Vagina (tissue), 2 donors: Measurements from ENCODE around the gene MMD2. TPM values are rescaled to one million over a fixed set of nuclear protein-coding genes. Genes with fewer than 3 reads are reported as not detected.

Experiments used
- DNase-seq, 2 donors: peaks; one replicate each; pipeline ENCODE4 v3.0.0-alpha.2; 2017; ENCODE audit errors: extremely low spot score in 2 of 2
- H3K27ac ChIP-seq: fragments of 200-600 bp; sonication (generic); one replicate; pipeline ENCODE4 v1.5.1; 2019
- H3K27me3 ChIP-seq: fragments of 200-600 bp; sonication (generic); one replicate; pipeline ENCODE4 v1.5.1; 2019
- H3K36me3 ChIP-seq, 2 donors: fragments of 200-600 bp; sonication (generic); one replicate each; pipeline ENCODE4 v1.5.1; 2017 to 2019
- H3K4me1 ChIP-seq: fragments of 200-600 bp; sonication (generic); one replicate; pipeline ENCODE4 v1.5.1; 2019
- H3K4me3 ChIP-seq, 2 donors: fragments of 200-600 bp; sonication (generic); 1 replicate in 1 of 2; 2 replicates in 1 of 2; pipeline ENCODE4 v1.5.1; 2016 to 2019
- H3K9me3 ChIP-seq: fragments of 200-600 bp; sonication (generic); one replicate; pipeline ENCODE4 v1.5.1; 2019
- POLR2A ChIP-seq, 2 donors: fragments of 450-650 bp; IDR thresholded peaks; one replicate each; pipeline ENCODE4 v1.6.1; 2017; ENCODE audit warnings: antibody characterized with exemption in 2 of 2, mild to moderate bottlenecking in 2 of 2, moderate library complexity in 2 of 2
- POLR2AphosphoS5 ChIP-seq, 2 donors: sonication (generic); formaldehyde crosslinking; IDR thresholded peaks; one replicate each; pipeline ENCODE4 v1.9.0; 2017; ENCODE audit warnings: antibody characterized with exemption in 2 of 2, mild to moderate bottlenecking in 2 of 2, low read depth in 1 of 2; ENCODE audit not compliant: insufficient read depth in 1 of 2
- intact Hi-C: fragments of 100-400 bp; cut with DNase I; formaldehyde crosslinking; loops from one replicate; pipeline ENCODE4 v1.15.1; 2023
- total RNA-seq: library from RNA; depleted of rRNA; stranded (reverse); fragments of >200 nt; gene quantifications from one replicate; pipeline ENCODE4 v1.2.3, GENCODE V29; 2016
- TF ChIP-seq, protein P1 (sequence below), 3 experiments: fragments of 450-650 bp in 2 of 3; fragments of 200-600 bp in 1 of 3; sonication (generic) in 1 of 3; IDR thresholded peaks; one replicate each; pipeline ENCODE4 v1.5.1; 2017 to 2019; ENCODE audit warnings: antibody characterized with exemption in 3 of 3, mild to moderate bottlenecking in 2 of 3, moderate library complexity in 2 of 3

The MMD2 gene
- total RNA-seq, 1 donor from 2014 or later: not detected

- no peak for DNase-seq
- TF ChIP-seq POLR2A (IDR thresholded peaks at IDR 0.05) (no peak), POLR2AphosphoS5 (IDR thresholded peaks at IDR 0.05; ENCODE audit: insufficient read depth in 1 of 2, low read depth in 1 of 2) (no peak)
- TF ChIP-seq, protein P1, sequence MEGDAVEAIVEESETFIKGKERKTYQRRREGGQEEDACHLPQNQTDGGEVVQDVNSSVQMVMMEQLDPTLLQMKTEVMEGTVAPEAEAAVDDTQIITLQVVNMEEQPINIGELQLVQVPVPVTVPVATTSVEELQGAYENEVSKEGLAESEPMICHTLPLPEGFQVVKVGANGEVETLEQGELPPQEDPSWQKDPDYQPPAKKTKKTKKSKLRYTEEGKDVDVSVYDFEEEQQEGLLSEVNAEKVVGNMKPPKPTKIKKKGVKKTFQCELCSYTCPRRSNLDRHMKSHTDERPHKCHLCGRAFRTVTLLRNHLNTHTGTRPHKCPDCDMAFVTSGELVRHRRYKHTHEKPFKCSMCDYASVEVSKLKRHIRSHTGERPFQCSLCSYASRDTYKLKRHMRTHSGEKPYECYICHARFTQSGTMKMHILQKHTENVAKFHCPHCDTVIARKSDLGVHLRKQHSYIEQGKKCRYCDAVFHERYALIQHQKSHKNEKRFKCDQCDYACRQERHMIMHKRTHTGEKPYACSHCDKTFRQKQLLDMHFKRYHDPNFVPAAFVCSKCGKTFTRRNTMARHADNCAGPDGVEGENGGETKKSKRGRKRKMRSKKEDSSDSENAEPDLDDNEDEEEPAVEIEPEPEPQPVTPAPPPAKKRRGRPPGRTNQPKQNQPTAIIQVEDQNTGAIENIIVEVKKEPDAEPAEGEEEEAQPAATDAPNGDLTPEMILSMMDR (IDR thresholded peaks at IDR 0.05): no peak
- Histone ChIP-seq H3K27ac (no peak overlapping the region), H3K9me3 (no peaks in the 10 kb centered on the region), H3K4me1 (no peaks in the 10 kb centered on the region), H3K27me3 (no peaks in the 10 kb centered on the region), H3K4me3 (no peak overlapping the region), H3K36me3 (no peaks in the 10 kb centered on the region)
- intact Hi-C loops: loop anchor here (5.0 kb wide), 1 partner anchor 1090 kb away; no protein-coding TSS in a partner anchor
These were observed 27.0 kb downstream of the MMD2 start for GRCh38 chr7:4931943-4932342.

GRCh38 chr7:4929005-4929404 lies 30.0 kb downstream of the MMD2 start:
- Histone ChIP-seq H3K4me1 (no peaks in the 10 kb centered on the region), H3K27me3 (no peaks in the 10 kb centered on the region), H3K4me3 (no peak overlapping the region), H3K9me3 (no peaks in the 10 kb centered on the region), H3K27ac (no peak overlapping the region), H3K36me3 (no peaks in the 10 kb centered on the region)
- intact Hi-C loops: no loop called here
- no peak for DNase-seq
- TF ChIP-seq POLR2AphosphoS5 (IDR thresholded peaks at IDR 0.05; ENCODE audit: insufficient read depth in 1 of 2, low read depth in 1 of 2) (no peak), POLR2A (IDR thresholded peaks at IDR 0.05) (no peak)
- TF ChIP-seq, protein P1 (IDR thresholded peaks at IDR 0.05): no peak

- Histone ChIP-seq H3K27ac (no peak overlapping the region), H3K4me1 (no peaks in the 10 kb centered on the region), H3K27me3 (no peaks in the 10 kb centered on the region), H3K36me3 (no peaks in the 10 kb centered on the region), H3K4me3 (no peak overlapping the region), H3K9me3 (no peaks in the 10 kb centered on the region)
- DNase-seq: no peak
- intact Hi-C loops: no loop called here
- no peak for TF ChIP-seq POLR2AphosphoS5 (IDR thresholded peaks at IDR 0.05; ENCODE audit: insufficient read depth in 1 of 2, low read depth in 1 of 2)
- TF ChIP-seq, protein P1 (IDR thresholded peaks at IDR 0.05): no peak
- no peak for TF ChIP-seq POLR2A (IDR thresholded peaks at IDR 0.05)
These were observed 30.5 kb downstream of the MMD2 start for GRCh38 chr7:4928445-4928844.

- intact Hi-C loops: no loop called here
- TF ChIP-seq, protein P1 (IDR thresholded peaks at IDR 0.05): no peak
- TF ChIP-seq POLR2A (IDR thresholded peaks at IDR 0.05): no peak
- TF ChIP-seq POLR2AphosphoS5 (IDR thresholded peaks at IDR 0.05; ENCODE audit: insufficient read depth in 1 of 2, low read depth in 1 of 2): no peak
These were observed 38.8 kb downstream of the MMD2 start for GRCh38 chr7:4919969-4920766.

DNA sequence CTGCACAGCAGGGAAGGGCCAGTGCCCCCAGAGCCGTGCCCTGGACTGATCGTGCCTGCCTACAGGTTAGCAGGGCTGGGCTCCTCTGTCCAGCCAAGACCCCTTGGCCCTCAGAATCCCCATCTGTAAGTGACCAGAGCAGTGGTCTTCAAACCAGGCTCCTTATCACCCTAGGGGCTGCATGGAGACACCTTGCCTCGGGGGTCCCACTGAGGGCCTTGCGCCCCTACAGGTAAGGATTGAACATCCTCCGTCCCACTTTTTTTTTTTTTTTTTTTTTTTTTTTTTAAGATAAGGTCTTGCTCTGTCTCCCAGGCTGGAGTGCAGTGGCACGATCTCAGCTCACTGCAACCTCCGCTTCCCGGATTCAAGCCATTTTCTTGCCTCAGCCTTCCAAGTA lies 42.9 kb downstream of the MMD2 start:
- no peak for DNase-seq
- no peaks in the 10 kb centered on the region for H3K9me3 ChIP-seq
- no peak overlapping the region for H3K4me3 ChIP-seq
- no peaks in the 10 kb centered on the region for H3K36me3 ChIP-seq
- no peaks in the 10 kb centered on the region for H3K27me3 ChIP-seq
- TF ChIP-seq POLR2AphosphoS5 (IDR thresholded peaks at IDR 0.05; ENCODE audit: insufficient read depth in 1 of 2, low read depth in 1 of 2) (no peak), POLR2A (IDR thresholded peaks at IDR 0.05) (no peak)
- TF ChIP-seq, protein P1 (IDR thresholded peaks at IDR 0.05): no peak
- intact Hi-C loops: no loop called here
- no peak overlapping the region for H3K27ac ChIP-seq
- no peaks in the 10 kb centered on the region for H3K4me1 ChIP-seq

More at GRCh38 chr7:4919969-4920766, 38.8 kb downstream of the MMD2 start:
- no peak for DNase-seq
- no peaks in the 10 kb centered on the region for H3K9me3 ChIP-seq
- H3K4me1 ChIP-seq: no peaks in the 10 kb centered on the region
- H3K4me3 ChIP-seq: no peak overlapping the region
- H3K27ac ChIP-seq: no peak overlapping the region
- H3K27me3 ChIP-seq: no peaks in the 10 kb centered on the region
- H3K36me3 ChIP-seq: no peaks in the 10 kb centered on the region
